ENCODE results near the gene REX1BD. TPM values are rescaled to one million over a fixed set of nuclear protein-coding genes. Genes with fewer than 3 reads are reported as not detected.

Gene REX1BD
- total and polyA plus RNA-seq, 2 of the 13 experiments (the other 11 are each of a cell fraction or from before 2014, with no cell fraction given), result 7.5 to 25.4 TPM

DNA sequence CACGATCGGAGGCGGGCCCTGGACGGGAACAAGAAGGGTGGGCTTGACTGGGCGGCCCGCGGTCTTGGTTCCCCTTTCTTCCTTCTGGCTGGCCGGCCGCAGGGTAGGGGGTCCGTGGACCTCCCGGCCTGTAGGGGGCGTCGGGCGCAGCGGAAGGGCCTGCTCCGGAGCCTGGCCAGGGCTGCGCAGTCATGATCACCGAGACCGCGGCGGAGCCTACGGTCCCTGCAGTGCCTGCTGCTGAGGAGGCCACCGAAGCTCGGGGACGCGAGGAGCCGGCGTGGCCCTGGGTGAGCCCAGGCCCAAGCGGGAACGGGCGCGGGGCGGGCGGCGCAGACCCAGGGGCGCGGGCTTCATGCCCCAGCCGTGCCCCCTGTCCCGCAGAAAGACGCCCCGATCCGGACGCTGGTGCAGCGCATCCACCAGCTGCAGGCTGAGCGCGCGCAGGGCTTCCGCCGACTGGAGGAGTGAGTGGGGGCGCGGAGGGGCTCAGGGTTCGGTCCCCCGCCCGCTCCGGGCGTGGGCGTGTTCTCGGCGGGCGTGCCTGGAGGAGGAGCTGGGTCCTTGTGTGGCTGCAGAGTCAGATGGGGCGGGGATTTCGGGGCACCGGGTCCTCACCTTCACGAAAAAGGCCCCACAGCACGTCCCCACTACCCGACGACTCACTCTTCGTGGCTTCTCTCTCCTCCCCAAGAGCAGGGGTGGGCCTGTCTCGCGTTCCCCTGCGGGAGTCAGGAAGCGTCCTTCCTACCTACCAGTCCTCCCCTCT, at the start of gene REX1BD (continued):
- TF ChIP-seq CBX5 (CRISPR knock-in tag; IDR thresholded peaks at IDR 0.05; ENCODE audit: borderline replicate concordance) (peak; percentile 82; the same call in 1 of the 2 replicates), ZNF775 (CRISPR knock-in tag; IDR thresholded peaks at IDR 0.05; ENCODE audit: borderline replicate concordance) (peak; percentile 65; the same call in 1 of the 2 replicates), NFYC (CRISPR knock-in tag; IDR thresholded peaks at IDR 0.05) (no peak), ZNF577 (CRISPR knock-in tag; IDR thresholded peaks at IDR 0.05; ENCODE audit: borderline replicate concordance, low read depth) (0 out of 2 replicates have a peak, but pooled peaks have one; percentile 63), ZNF792 (CRISPR knock-in tag; IDR thresholded peaks at IDR 0.05) (peak; percentile 46; the same call in 1 of the 2 replicates), ZNF496 (CRISPR knock-in tag; IDR thresholded peaks at IDR 0.05; ENCODE audit: insufficient replicate concordance) (no peak), ATRX (CRISPR knock-in tag; IDR thresholded peaks at IDR 0.05; ENCODE audit: borderline replicate concordance) (no peak), HNF1B (CRISPR knock-in tag; IDR thresholded peaks at IDR 0.05) (no peak; the same call in none of the 2 replicates), SIN3A (IDR thresholded peaks at IDR 0.05; ENCODE audit: borderline replicate concordance, low read depth, low read length) (peak; percentile 78; the same call in 1 of the 2 replicates), ZNF235 (CRISPR knock-in tag; IDR thresholded peaks at IDR 0.05; ENCODE audit: borderline replicate concordance) (peak; percentile 89), NCOA5 (CRISPR knock-in tag; IDR thresholded peaks at IDR 0.05) (no peak)

DNA sequence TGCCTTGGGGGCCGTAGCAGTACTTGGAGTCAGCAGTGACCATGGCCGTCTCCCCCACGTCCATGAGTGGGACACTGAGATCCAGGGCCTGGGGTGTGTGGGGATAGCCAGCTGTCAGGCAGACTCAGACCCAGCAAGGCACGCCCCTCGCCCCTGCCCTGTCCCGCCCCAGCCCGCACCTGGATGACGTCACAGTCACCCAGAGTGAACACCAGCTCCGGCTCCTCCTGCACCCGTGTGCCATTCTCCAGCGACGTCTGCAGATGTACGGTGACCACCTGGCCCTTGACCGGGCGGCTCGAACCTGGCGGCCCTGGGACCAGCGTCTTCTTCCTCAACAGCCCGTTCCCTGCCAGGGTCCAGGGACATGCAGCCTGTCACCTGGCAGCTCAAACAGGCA, 49.2 kb upstream of the REX1BD start:
- no peaks in the 10 kb centered on the region; a peak in 1 of 5 replicates for H3K27me3 ChIP-seq (ENCODE audit: control insufficient read depth in 1 of 2, insufficient read depth in 2 of 2, low read length in 2 of 2)
- H3K79me2 ChIP-seq (ENCODE audit: insufficient read depth, low read length), result peaks cover 9% of the 10 kb centered on the region
- POLR2A ChIA-PET, result no interaction called here
- no peaks in the 10 kb centered on the region for H4K20me1 ChIP-seq (ENCODE audit: insufficient read depth, low read length)
- no peaks in the 10 kb centered on the region for H3K9me3 ChIP-seq (ENCODE audit: low read length)
- no peak overlapping the region for H3K27ac ChIP-seq (ENCODE audit: extremely low read length, insufficient read depth, low read length)
- FAIRE-seq (no peak), ATAC-seq (no peak), DNase-seq (ENCODE audit: low spot score) (no peak)
- H3K4me2 ChIP-seq (ENCODE audit: low read depth, low read length), result no peak overlapping the region
- intact Hi-C loops (cut with micrococcal nuclease; ENCODE audit: unreplicated experiment) (no loop called here), in situ Hi-C loops (cut with HindIII; ENCODE audit: extremely low pct_ligation_motif_present, low pct_unique_long_range_greater_than_20kb) (no loop called here)
- H3K4me1 ChIP-seq (ENCODE audit: insufficient read depth, low read length), result peaks cover 16% of the 10 kb centered on the region
- no peak overlapping the region for H2AFZ ChIP-seq (ENCODE audit: low read length)
- no TSS peak for BruUV-seq (replicated peaks)
- WGBS (ENCODE audit: low lambda C conversion rate), result 100% methylated on average over 11 of the region's 19 CpGs
- H3K36me3 ChIP-seq (replicated peaks in 1 of 2; ENCODE audit: control insufficient read depth in 1 of 2, insufficient read depth in 2 of 2, low read length in 2 of 2), result peaks cover 5 to 26% of the 10 kb centered on the region in 2 experiments
- CTCF ChIA-PET (ENCODE audit: low intra/inter-chr PET ratio, low total read pairs), result no interaction called here
- TF ChIP-seq, protein P1, sequence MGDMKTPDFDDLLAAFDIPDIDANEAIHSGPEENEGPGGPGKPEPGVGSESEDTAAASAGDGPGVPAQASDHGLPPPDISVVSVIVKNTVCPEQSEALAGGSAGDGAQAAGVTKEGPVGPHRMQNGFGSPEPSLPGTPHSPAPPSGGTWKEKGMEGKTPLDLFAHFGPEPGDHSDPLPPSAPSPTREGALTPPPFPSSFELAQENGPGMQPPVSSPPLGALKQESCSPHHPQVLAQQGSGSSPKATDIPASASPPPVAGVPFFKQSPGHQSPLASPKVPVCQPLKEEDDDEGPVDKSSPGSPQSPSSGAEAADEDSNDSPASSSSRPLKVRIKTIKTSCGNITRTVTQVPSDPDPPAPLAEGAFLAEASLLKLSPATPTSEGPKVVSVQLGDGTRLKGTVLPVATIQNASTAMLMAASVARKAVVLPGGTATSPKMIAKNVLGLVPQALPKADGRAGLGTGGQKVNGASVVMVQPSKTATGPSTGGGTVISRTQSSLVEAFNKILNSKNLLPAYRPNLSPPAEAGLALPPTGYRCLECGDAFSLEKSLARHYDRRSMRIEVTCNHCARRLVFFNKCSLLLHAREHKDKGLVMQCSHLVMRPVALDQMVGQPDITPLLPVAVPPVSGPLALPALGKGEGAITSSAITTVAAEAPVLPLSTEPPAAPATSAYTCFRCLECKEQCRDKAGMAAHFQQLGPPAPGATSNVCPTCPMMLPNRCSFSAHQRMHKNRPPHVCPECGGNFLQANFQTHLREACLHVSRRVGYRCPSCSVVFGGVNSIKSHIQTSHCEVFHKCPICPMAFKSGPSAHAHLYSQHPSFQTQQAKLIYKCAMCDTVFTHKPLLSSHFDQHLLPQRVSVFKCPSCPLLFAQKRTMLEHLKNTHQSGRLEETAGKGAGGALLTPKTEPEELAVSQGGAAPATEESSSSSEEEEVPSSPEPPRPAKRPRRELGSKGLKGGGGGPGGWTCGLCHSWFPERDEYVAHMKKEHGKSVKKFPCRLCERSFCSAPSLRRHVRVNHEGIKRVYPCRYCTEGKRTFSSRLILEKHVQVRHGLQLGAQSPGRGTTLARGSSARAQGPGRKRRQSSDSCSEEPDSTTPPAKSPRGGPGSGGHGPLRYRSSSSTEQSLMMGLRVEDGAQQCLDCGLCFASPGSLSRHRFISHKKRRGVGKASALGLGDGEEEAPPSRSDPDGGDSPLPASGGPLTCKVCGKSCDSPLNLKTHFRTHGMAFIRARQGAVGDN (CRISPR knock-in tag; IDR thresholded peaks at IDR 0.05), result peak; percentile 12; the same call in 1 of the 2 replicates
- TF ChIP-seq AGO2 (optimal IDR thresholded peaks at IDR 0.05; ENCODE audit: low read depth, low read length), result peak; percentile 29
- 0 out of 2 replicates have a peak, but pooled peaks have one; percentile 39 for TF ChIP-seq RBFOX2 (IDR thresholded peaks at IDR 0.05; ENCODE audit: low read depth, low read length)
- no peak for TF ChIP-seq ATAD3A (CRISPR knock-in tag; IDR thresholded peaks at IDR 0.05)
- no peak overlapping the region for H3K9ac ChIP-seq (ENCODE audit: insufficient read depth, low read depth, low read length)
- no peak overlapping the region for H3K4me3 ChIP-seq (replicated peaks in 1 of 3; ENCODE audit: insufficient read depth in 1 of 3, low read depth in 2 of 3, low read length in 3 of 3)
